ENCODE measurements around the gene CCDC102A.

DNA sequence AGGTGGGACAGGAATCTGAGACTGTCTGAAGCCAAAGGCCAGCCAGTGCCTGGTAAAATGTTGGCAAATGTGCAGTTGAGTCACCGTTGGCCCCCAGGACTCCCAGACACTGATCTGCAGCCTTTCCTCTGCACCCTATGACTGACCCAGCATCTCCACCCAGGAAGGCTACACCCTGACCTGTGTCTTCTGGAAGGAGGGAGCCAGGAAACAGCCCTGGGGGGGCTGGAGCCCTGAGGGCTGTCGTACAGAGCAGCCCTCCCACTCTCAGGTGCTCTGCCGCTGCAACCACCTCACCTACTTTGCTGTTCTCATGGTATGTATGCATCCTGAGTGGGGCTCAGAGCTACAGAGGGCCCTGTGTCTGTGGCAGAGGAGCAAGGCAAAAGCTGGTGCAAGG, 30.1 kb upstream of the CCDC102A start:
- TF ChIP-seq, protein P1, sequence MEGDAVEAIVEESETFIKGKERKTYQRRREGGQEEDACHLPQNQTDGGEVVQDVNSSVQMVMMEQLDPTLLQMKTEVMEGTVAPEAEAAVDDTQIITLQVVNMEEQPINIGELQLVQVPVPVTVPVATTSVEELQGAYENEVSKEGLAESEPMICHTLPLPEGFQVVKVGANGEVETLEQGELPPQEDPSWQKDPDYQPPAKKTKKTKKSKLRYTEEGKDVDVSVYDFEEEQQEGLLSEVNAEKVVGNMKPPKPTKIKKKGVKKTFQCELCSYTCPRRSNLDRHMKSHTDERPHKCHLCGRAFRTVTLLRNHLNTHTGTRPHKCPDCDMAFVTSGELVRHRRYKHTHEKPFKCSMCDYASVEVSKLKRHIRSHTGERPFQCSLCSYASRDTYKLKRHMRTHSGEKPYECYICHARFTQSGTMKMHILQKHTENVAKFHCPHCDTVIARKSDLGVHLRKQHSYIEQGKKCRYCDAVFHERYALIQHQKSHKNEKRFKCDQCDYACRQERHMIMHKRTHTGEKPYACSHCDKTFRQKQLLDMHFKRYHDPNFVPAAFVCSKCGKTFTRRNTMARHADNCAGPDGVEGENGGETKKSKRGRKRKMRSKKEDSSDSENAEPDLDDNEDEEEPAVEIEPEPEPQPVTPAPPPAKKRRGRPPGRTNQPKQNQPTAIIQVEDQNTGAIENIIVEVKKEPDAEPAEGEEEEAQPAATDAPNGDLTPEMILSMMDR (IDR thresholded peaks at IDR 0.05 in 2 of 3, conservative IDR thresholded peaks at IDR 0.05 in 1 of 3; ENCODE audit: insufficient read depth in 2 of 3, low read depth in 1 of 3, low read length in 3 of 3): no peak
- no peak for TF ChIP-seq GABPA (tag; conservative IDR thresholded peaks at IDR 0.05; ENCODE audit: low read depth)
- TF ChIP-seq, protein P2, sequence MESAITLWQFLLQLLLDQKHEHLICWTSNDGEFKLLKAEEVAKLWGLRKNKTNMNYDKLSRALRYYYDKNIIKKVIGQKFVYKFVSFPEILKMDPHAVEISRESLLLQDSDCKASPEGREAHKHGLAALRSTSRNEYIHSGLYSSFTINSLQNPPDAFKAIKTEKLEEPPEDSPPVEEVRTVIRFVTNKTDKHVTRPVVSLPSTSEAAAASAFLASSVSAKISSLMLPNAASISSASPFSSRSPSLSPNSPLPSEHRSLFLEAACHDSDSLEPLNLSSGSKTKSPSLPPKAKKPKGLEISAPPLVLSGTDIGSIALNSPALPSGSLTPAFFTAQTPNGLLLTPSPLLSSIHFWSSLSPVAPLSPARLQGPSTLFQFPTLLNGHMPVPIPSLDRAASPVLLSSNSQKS (CRISPR knock-in tag; IDR thresholded peaks at IDR 0.05): no peak
- TF ChIP-seq, protein P3, sequence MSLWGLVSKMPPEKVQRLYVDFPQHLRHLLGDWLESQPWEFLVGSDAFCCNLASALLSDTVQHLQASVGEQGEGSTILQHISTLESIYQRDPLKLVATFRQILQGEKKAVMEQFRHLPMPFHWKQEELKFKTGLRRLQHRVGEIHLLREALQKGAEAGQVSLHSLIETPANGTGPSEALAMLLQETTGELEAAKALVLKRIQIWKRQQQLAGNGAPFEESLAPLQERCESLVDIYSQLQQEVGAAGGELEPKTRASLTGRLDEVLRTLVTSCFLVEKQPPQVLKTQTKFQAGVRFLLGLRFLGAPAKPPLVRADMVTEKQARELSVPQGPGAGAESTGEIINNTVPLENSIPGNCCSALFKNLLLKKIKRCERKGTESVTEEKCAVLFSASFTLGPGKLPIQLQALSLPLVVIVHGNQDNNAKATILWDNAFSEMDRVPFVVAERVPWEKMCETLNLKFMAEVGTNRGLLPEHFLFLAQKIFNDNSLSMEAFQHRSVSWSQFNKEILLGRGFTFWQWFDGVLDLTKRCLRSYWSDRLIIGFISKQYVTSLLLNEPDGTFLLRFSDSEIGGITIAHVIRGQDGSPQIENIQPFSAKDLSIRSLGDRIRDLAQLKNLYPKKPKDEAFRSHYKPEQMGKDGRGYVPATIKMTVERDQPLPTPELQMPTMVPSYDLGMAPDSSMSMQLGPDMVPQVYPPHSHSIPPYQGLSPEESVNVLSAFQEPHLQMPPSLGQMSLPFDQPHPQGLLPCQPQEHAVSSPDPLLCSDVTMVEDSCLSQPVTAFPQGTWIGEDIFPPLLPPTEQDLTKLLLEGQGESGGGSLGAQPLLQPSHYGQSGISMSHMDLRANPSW (CRISPR knock-in tag; IDR thresholded peaks at IDR 0.05): no peak

All from K562 (cell line).